Neural progenitor cell (in vitro differentiated cells): ENCODE measurements around the gene MTMR12. TPM values are rescaled to one million over a fixed set of nuclear protein-coding genes. Genes with fewer than 3 reads are reported as not detected.

ENCODE experiments used
- DNase-seq: peaks from one replicate; pipeline ENCODE4 v3.0.0-alpha.2; 2016; ENCODE audit warnings: low spot score
- H2AFZ ChIP-seq: fragments of 200-600 bp; sonication (generic); replicated peaks from 2 replicates; pipeline ENCODE4 v1.6.1; 2016; ENCODE audit warnings: antibody characterized with exemption
- H3F3A ChIP-seq: fragments of 200-600 bp; sonication (generic); 2 replicates; pipeline ENCODE4 v1.6.1; 2016; ENCODE audit warnings: antibody characterized with exemption, low read depth
- H3K27ac ChIP-seq: fragments of 200-600 bp; sonication (generic); 2 replicates; pipeline ENCODE4 v1.5.1; 2016; ENCODE audit warnings: mild to moderate bottlenecking
- H3K27me3 ChIP-seq: fragments of 200-600 bp; sonication (generic); 2 replicates; pipeline ENCODE4 v1.6.1; 2016; ENCODE audit warnings: mild to moderate bottlenecking, moderate library complexity
- H3K36me3 ChIP-seq: fragments of 200-600 bp; sonication (generic); 2 replicates; pipeline ENCODE4 v1.5.1; 2016
- H3K4me1 ChIP-seq: fragments of 200-600 bp; sonication (generic); 2 replicates; pipeline ENCODE4 v1.6.1; 2016; ENCODE audit warnings: mixed run types
- H3K4me2 ChIP-seq: fragments of 200-600 bp; sonication (generic); 2 replicates; pipeline ENCODE4 v1.6.1; 2016
- H3K4me3 ChIP-seq: fragments of 200-600 bp; sonication (generic); 2 replicates; pipeline ENCODE4 v1.5.1; 2016
- H3K79me2 ChIP-seq: fragments of 200-600 bp; sonication (generic); 2 replicates; pipeline ENCODE4 v1.6.1; 2016; ENCODE audit warnings: low read depth
- H3K9ac ChIP-seq: fragments of 200-600 bp; sonication (generic); 2 replicates; pipeline ENCODE4 v1.6.1; 2016
- H3K9me3 ChIP-seq: fragments of 200-600 bp; sonication (generic); 2 replicates; pipeline ENCODE4 v1.5.1; 2016; ENCODE audit warnings: low read depth
- H4K20me1 ChIP-seq: fragments of 200-600 bp; sonication (generic); 2 replicates; pipeline ENCODE4 v1.6.1; 2016; ENCODE audit warnings: low read depth
- H3K27ac Mint-ChIP-seq: 3 replicates; pipeline ENCODE4 v1.8.0; 2021; ENCODE audit warnings: mixed read lengths
- H3K27me3 Mint-ChIP-seq: 2 replicates; pipeline ENCODE4 v1.8.0; 2022; ENCODE audit warnings: low read depth, mild to moderate bottlenecking, inconsistent platforms, moderate library complexity, mixed read lengths; ENCODE audit not compliant: insufficient read depth
- H3K36me3 Mint-ChIP-seq: 3 replicates; pipeline ENCODE4 v1.8.0; 2021; ENCODE audit warnings: mixed read lengths
- H3K4me1 Mint-ChIP-seq: 3 replicates; pipeline ENCODE4 v1.8.0; 2021; ENCODE audit warnings: mixed read lengths
- H3K4me3 Mint-ChIP-seq: 3 replicates; pipeline ENCODE4 v1.8.0; 2021; ENCODE audit warnings: mild to moderate bottlenecking, moderate library complexity, mixed read lengths
- H3K9me3 Mint-ChIP-seq: 3 replicates; pipeline ENCODE4 v1.8.0; 2020; ENCODE audit warnings: mixed read lengths
- CTCF ChIP-seq: fragments of 200-600 bp; sonication (generic); IDR thresholded peaks from 2 replicates; pipeline ENCODE4 v1.5.1; 2017; ENCODE audit warnings: antibody characterized with exemption, mild to moderate bottlenecking
- EZH2 ChIP-seq: fragments of 200-600 bp; sonication (generic); IDR thresholded peaks from 2 replicates; pipeline ENCODE4 v1.6.1; 2017; ENCODE audit warnings: antibody characterized with exemption, mild to moderate bottlenecking, moderate library complexity
- EZH2phosphoT487 ChIP-seq: fragments of 200-600 bp; sonication (generic); IDR thresholded peaks from 2 replicates; pipeline ENCODE4 v1.6.1; 2017; ENCODE audit warnings: antibody characterized with exemption
- total RNA-seq: library from RNA; depleted of rRNA; stranded (reverse); fragments of >200 nt; gene quantifications from 2 replicates; pipeline ENCODE4 v1.2.3, GENCODE V29; 2015; ENCODE audit warnings: low replicate concordance

Gene MTMR12
- total RNA-seq, 1 donor from 2014 or later, result 22.0 TPM

- H4K20me1 ChIP-seq, result no peaks in the 10 kb centered on the region
- H3K4me1 ChIP-seq, result peaks cover 7% of the 10 kb centered on the region
- H3K27me3 Mint-ChIP-seq, result peaks cover 4% of the 10 kb centered on the region
- peaks cover 9% of the 10 kb centered on the region for H3K4me1 Mint-ChIP-seq
- H3K9me3 ChIP-seq, result no peaks in the 10 kb centered on the region
- H3K4me3 ChIP-seq, result no peak overlapping the region
- no peaks in the 10 kb centered on the region for H3K27me3 ChIP-seq
- no peak overlapping the region for H3K9ac ChIP-seq
- H3K4me3 Mint-ChIP-seq, result no peak overlapping the region
- peaks cover 42% of the 10 kb centered on the region for H3K36me3 Mint-ChIP-seq
- no peak overlapping the region for H3K27ac Mint-ChIP-seq
- H3F3A ChIP-seq, result no peaks in the 10 kb centered on the region
- no peak for DNase-seq
- no peaks in the 10 kb centered on the region for H3K79me2 ChIP-seq
- no peak overlapping the region for H3K4me2 ChIP-seq
- H3K36me3 ChIP-seq, result no peaks in the 10 kb centered on the region
- no peak overlapping the region for H3K27ac ChIP-seq
- no peaks in the 10 kb centered on the region for H3K9me3 Mint-ChIP-seq
- TF ChIP-seq EZH2phosphoT487 (no peak), CTCF (no peak), EZH2 (no peak)
- H2AFZ ChIP-seq, result no peak overlapping the region
Observed at GRCh38 chr5:32270178-32270577, 42.6 kb downstream of the MTMR12 start.

- Histone ChIP-seq H3K4me1 (peaks cover under 1% of the 10 kb centered on the region), H3K79me2 (no peaks in the 10 kb centered on the region), H3K4me2 (no peak overlapping the region), H4K20me1 (no peaks in the 10 kb centered on the region), H3K9ac (no peak overlapping the region), H3K36me3 (peaks cover 4% of the 10 kb centered on the region), H3K9me3 (no peaks in the 10 kb centered on the region), H2AFZ (no peak overlapping the region), H3K27ac (no peak overlapping the region), H3K4me3 (no peak overlapping the region), H3K27me3 (no peaks in the 10 kb centered on the region), H3F3A (no peaks in the 10 kb centered on the region)
- no peak for TF ChIP-seq EZH2
- H3K9me3 Mint-ChIP-seq, result no peaks in the 10 kb centered on the region
- H3K36me3 Mint-ChIP-seq, result peaks cover 50% of the 10 kb centered on the region
- no peak for DNase-seq
- no peak overlapping the region for H3K4me3 Mint-ChIP-seq
- peaks cover 4% of the 10 kb centered on the region for H3K4me1 Mint-ChIP-seq
- peaks cover 4% of the 10 kb centered on the region for H3K27me3 Mint-ChIP-seq
- H3K27ac Mint-ChIP-seq, result no peak overlapping the region
Observed at GRCh38 chr5:32265902-32266301, 46.8 kb downstream of the MTMR12 start.

GRCh38 chr5:32264957-32265572 is 47.7 kb downstream of the MTMR12 start:
- H3K4me3 Mint-ChIP-seq, result no peak overlapping the region
- H3K27ac Mint-ChIP-seq, result no peak overlapping the region
- peaks cover 43% of the 10 kb centered on the region for H3K36me3 Mint-ChIP-seq
- Histone ChIP-seq H3K9me3 (no peaks in the 10 kb centered on the region), H3K36me3 (peaks cover 4% of the 10 kb centered on the region), H2AFZ (no peak overlapping the region), H3K4me3 (no peak overlapping the region), H3K4me1 (peaks cover 9% of the 10 kb centered on the region), H3F3A (no peaks in the 10 kb centered on the region), H3K79me2 (no peaks in the 10 kb centered on the region), H3K27me3 (no peaks in the 10 kb centered on the region), H3K4me2 (no peak overlapping the region), H4K20me1 (no peaks in the 10 kb centered on the region), H3K27ac (no peak overlapping the region), H3K9ac (no peak overlapping the region)
- peaks cover 2% of the 10 kb centered on the region for H3K27me3 Mint-ChIP-seq
- no peak for DNase-seq
- peaks cover 9% of the 10 kb centered on the region for H3K4me1 Mint-ChIP-seq
- no peaks in the 10 kb centered on the region for H3K9me3 Mint-ChIP-seq
- TF ChIP-seq EZH2phosphoT487, result no peak
- no peak for TF ChIP-seq EZH2
- TF ChIP-seq CTCF, result no peak

GRCh38 chr5:32263684-32264083 is 49.1 kb downstream of the MTMR12 start:
- H3K4me3 Mint-ChIP-seq, result no peak overlapping the region
- Histone ChIP-seq H3K27ac (no peak overlapping the region), H4K20me1 (no peaks in the 10 kb centered on the region), H3K4me2 (no peak overlapping the region), H3K27me3 (no peaks in the 10 kb centered on the region), H3K36me3 (peaks cover 4% of the 10 kb centered on the region), H3F3A (no peaks in the 10 kb centered on the region), H2AFZ (no peak overlapping the region), H3K9ac (no peak overlapping the region), H3K9me3 (no peaks in the 10 kb centered on the region), H3K4me3 (no peak overlapping the region), H3K4me1 (peaks cover 9% of the 10 kb centered on the region), H3K79me2 (no peaks in the 10 kb centered on the region)
- peaks cover 11% of the 10 kb centered on the region for H3K4me1 Mint-ChIP-seq
- DNase-seq, result no peak
- peaks cover 47% of the 10 kb centered on the region for H3K36me3 Mint-ChIP-seq
- TF ChIP-seq EZH2phosphoT487, result no peak
- H3K27me3 Mint-ChIP-seq, result peaks cover 2% of the 10 kb centered on the region
- no peak overlapping the region for H3K27ac Mint-ChIP-seq
- no peaks in the 10 kb centered on the region for H3K9me3 Mint-ChIP-seq
